Measurements from ENCODE around the gene VPS4A. TPM values are rescaled to one million over a fixed set of nuclear protein-coding genes. Genes with fewer than 3 reads are reported as not detected.

Gene VPS4A
- total and polyA plus RNA-seq, 10 of the 15 experiments (the other 5 are each of a cell fraction or from before 2014, with no cell fraction given) = 5.2 to 36.3 (median 21.4) TPM

GRCh38 chr16:69371564-69371963 is 60.4 kb downstream of the VPS4A start:
- ChIA-PET SMC1A (ENCODE audit: uncharacterized antibody, unreplicated experiment) (no interaction called here), POLR2A (interaction anchor here (0.7 kb wide), 2 partner anchors 15 to 30 kb away, joined by 4 read pairs; no protein-coding TSS in a partner anchor), RAD21 (ENCODE audit: unreplicated experiment) (interaction anchor here (0.9 kb wide), 1 partner anchor 24 kb away, joined by 3 read pairs; no protein-coding TSS in a partner anchor), CTCF (no interaction called here)
- no peak overlapping the region for H3K4me2 ChIP-seq (ENCODE audit: control insufficient read depth, insufficient read depth)
- no peaks in the 10 kb centered on the region for H3K79me2 ChIP-seq (ENCODE audit: control insufficient read depth, insufficient read depth, low read length)
- no peaks in the 10 kb centered on the region for H4K20me1 ChIP-seq (ENCODE audit: control insufficient read depth, insufficient read depth)
- H2AFZ ChIP-seq (ENCODE audit: control insufficient read depth, low read depth, low read length) = no peak overlapping the region
- DNase-seq (ENCODE audit: low read depth, low spot score) = no peak
- no peak for ATAC-seq
- WGBS (ENCODE audit: insufficient coverage, insufficient replicate concordance, low lambda C conversion rate, missing lambda C conversion rate) = 9% methylated on average over 2 of the region's 2 CpGs
- no peaks in the 10 kb centered on the region for H3K9me3 ChIP-seq (replicated peaks; ENCODE audit: control insufficient read depth, insufficient read depth, low read length)
- H3K27me3 ChIP-seq (replicated peaks in 1 of 2; ENCODE audit: control insufficient read depth in 2 of 2, insufficient read depth in 2 of 2, low read length in 1 of 2) = no peaks in the 10 kb centered on the region
- in situ Hi-C loops (cut with MboI) = no loop called here
- TF ChIP-seq ZNF217 (IDR thresholded peaks at IDR 0.05) (no peak), EZH2 (IDR thresholded peaks at IDR 0.05; ENCODE audit: borderline replicate concordance, control insufficient read depth, low read depth, low read length) (no peak), CEBPZ (IDR thresholded peaks at IDR 0.05; ENCODE audit: low read depth, low read length) (no peak), CBX5 (IDR thresholded peaks at IDR 0.05; ENCODE audit: low read depth) (no peak), RAD21 (IDR thresholded peaks at IDR 0.05; ENCODE audit: insufficient read depth, low read depth, low read length) (no peak), CREB1 (IDR thresholded peaks at IDR 0.05; ENCODE audit: low read depth) (no peak)
- H3K27ac ChIP-seq (ENCODE audit: control insufficient read depth, insufficient read depth) = no peak overlapping the region
- peaks cover 9 to 31% of the 10 kb centered on the region in 2 experiments for H3K36me3 ChIP-seq (ENCODE audit: control insufficient read depth in 2 of 2, insufficient read depth in 2 of 2, low read length in 1 of 2)
- H3K4me1 ChIP-seq (ENCODE audit: control insufficient read depth, insufficient read depth, low read length) = no peaks in the 10 kb centered on the region
- peak; percentile 54 for FAIRE-seq
- no TSS peak for BruUV-seq (replicated peaks)
- intact Hi-C loops (cut with micrococcal nuclease; ENCODE audit: unreplicated experiment) = no loop called here
- H3K4me3 ChIP-seq = no peak overlapping the region
- H3K9ac ChIP-seq (ENCODE audit: control insufficient read depth, insufficient read depth, low read length) = no peak overlapping the region

Data from GM12878 (cell line).